Adrenal gland (tissue), 5 donors: ENCODE measurements around the gene SLC7A6.

Experiments
- CTCF ChIP-seq, 6 experiments: fragments of 450-650 bp in 4 of 6; fragments of 200-600 bp in 2 of 6; sonication (generic) in 1 of 6; IDR thresholded peaks; 1 replicate in 5 of 6; 2 replicates in 1 of 6; pipeline versions ENCODE4 v1.5.1 to v1.8.0; 2016 to 2021; ENCODE audit warnings: antibody characterized with exemption in 6 of 6, mild to moderate bottlenecking in 2 of 6, moderate library complexity in 1 of 6
- POLR2A ChIP-seq, 2 donors: fragments of 450-650 bp; IDR thresholded peaks; one replicate each; pipeline ENCODE4 v1.6.1; 2017; ENCODE audit warnings: antibody characterized with exemption in 2 of 2, mild to moderate bottlenecking in 2 of 2, moderate library complexity in 1 of 2
- donor health status: DM: no; HTN: no; CAD: no.

GRCh38 chr16:68287276-68288251 is 23.2 kb downstream of the SLC7A6 start:
- TF ChIP-seq CTCF (IDR thresholded peaks at IDR 0.05) (peak in 5 of 6 experiments; percentile 23 to 62 (median 48)), POLR2A (IDR thresholded peaks at IDR 0.05) (peak in 1 of 2 donors; percentile 22)
